Ishikawa (cell line): ENCODE data around the gene CHMP6.

Source experiments
- CEBPB ChIP-seq: IDR thresholded peaks from 2 replicates; pipeline ENCODE4 v1.6.1; 2012
- CREB1 ChIP-seq: IDR thresholded peaks from 2 replicates; pipeline ENCODE4 v1.6.1; 2012; ENCODE audit warnings: low read depth
- EP300 ChIP-seq: IDR thresholded peaks from 2 replicates; pipeline ENCODE4 v1.6.1; 2012; ENCODE audit warnings: borderline replicate concordance
- MAX ChIP-seq: IDR thresholded peaks from 2 replicates; pipeline ENCODE4 v1.6.1; 2012
- NFIC ChIP-seq: IDR thresholded peaks from 2 replicates; pipeline ENCODE4 v1.6.1; 2012
- RAD21 ChIP-seq: IDR thresholded peaks from 2 replicates; pipeline ENCODE4 v1.6.1; 2012; ENCODE audit warnings: low read depth
- REST ChIP-seq: IDR thresholded peaks from 2 replicates; pipeline ENCODE4 v1.6.1; 2012; ENCODE audit warnings: low read depth, mild to moderate bottlenecking
- TAF1 ChIP-seq: IDR thresholded peaks from 2 replicates; pipeline ENCODE4 v1.6.1; 2012; ENCODE audit warnings: low read depth, mild to moderate bottlenecking
- TEAD4 ChIP-seq: IDR thresholded peaks from 2 replicates; pipeline ENCODE4 v1.6.1; 2012
- YY1 ChIP-seq: IDR thresholded peaks from 2 replicates; pipeline ENCODE4 v1.6.1; 2012; ENCODE audit warnings: low read depth

- no peak for TF ChIP-seq EP300
- no peak for TF ChIP-seq CREB1
- TF ChIP-seq RAD21: no peak
- TF ChIP-seq CEBPB: no peak
- TF ChIP-seq YY1: no peak
- TF ChIP-seq MAX: no peak
- TF ChIP-seq TAF1: no peak
- TF ChIP-seq REST: no peak
- TF ChIP-seq NFIC: no peak
- TF ChIP-seq TEAD4: no peak
Observed at GRCh38 chr17:80952291-80952690, 39.4 kb upstream of the CHMP6 start.
